Astrocyte (in vitro differentiated cells and primary cell): Measurements from ENCODE around the gene SLC35F1. TPM values are rescaled to one million over a fixed set of nuclear protein-coding genes. Genes with fewer than 3 reads are reported as not detected.

ENCODE experiments used
- DNase-seq: peaks from one replicate; pipeline ENCODE4 v3.0.0-alpha.2; 2010; ENCODE audit warnings: low read depth
- FAIRE-seq: peaks from 2 replicates; lab custom pipeline; 2011; peaks lifted over from hg19 to GRCh38; lab: Jason Lieb, UNC
- H2AFZ ChIP-seq: 2 replicates; pipeline ENCODE4 v1.6.0; 2012; ENCODE audit warnings: low read depth, low read length, inconsistent platforms
- H3K27ac ChIP-seq: 2 replicates; pipeline ENCODE4 v1.5.1; 2011; ENCODE audit warnings: low read depth, low read length, inconsistent platforms
- H3K27me3 ChIP-seq: 2 replicates; pipeline ENCODE4 v1.6.0; 2011; ENCODE audit warnings: low read length, inconsistent platforms; ENCODE audit not compliant: insufficient read depth
- H3K36me3 ChIP-seq: 2 replicates; pipeline ENCODE4 v1.5.1; 2011; ENCODE audit warnings: low read length, inconsistent platforms; ENCODE audit not compliant: insufficient read depth
- H3K4me1 ChIP-seq: 2 replicates; pipeline ENCODE4 v1.5.1; 2011; ENCODE audit warnings: low read length, inconsistent platforms; ENCODE audit not compliant: insufficient read depth
- H3K4me2 ChIP-seq: 2 replicates; pipeline ENCODE4 v1.6.0; 2012; ENCODE audit warnings: low read length, inconsistent platforms
- H3K4me3 ChIP-seq: 2 replicates; pipeline ENCODE4 v1.5.1; 2011; ENCODE audit warnings: low read depth, mild to moderate bottlenecking, low read length, inconsistent platforms; ENCODE audit not compliant: insufficient read depth
- H3K79me2 ChIP-seq: 2 replicates; pipeline ENCODE4 v1.6.0; 2012; ENCODE audit warnings: mild to moderate bottlenecking, low read length, inconsistent platforms; ENCODE audit not compliant: insufficient read depth
- H3K9ac ChIP-seq: 2 replicates; pipeline ENCODE4 v1.6.0; 2012; ENCODE audit warnings: mild to moderate bottlenecking, low read length, inconsistent platforms
- H3K9me3 ChIP-seq: 2 replicates; pipeline ENCODE4 v1.5.1; 2012; ENCODE audit warnings: low read depth, mild to moderate bottlenecking, low read length, inconsistent platforms; ENCODE audit not compliant: insufficient read depth
- H4K20me1 ChIP-seq: 2 replicates; pipeline ENCODE4 v1.6.0; 2012; ENCODE audit warnings: low read length, inconsistent platforms; ENCODE audit not compliant: insufficient read depth
- H3K27ac Mint-ChIP-seq: one replicate; pipeline ENCODE4 v1.8.0; 2021; ENCODE audit warnings: mild to moderate bottlenecking, mixed read lengths; ENCODE audit not compliant: unreplicated experiment
- H3K27me3 Mint-ChIP-seq: one replicate; pipeline ENCODE4 v1.8.0; 2021; ENCODE audit warnings: low read depth, mixed read lengths; ENCODE audit not compliant: unreplicated experiment
- H3K36me3 Mint-ChIP-seq: one replicate; pipeline ENCODE4 v1.8.0; 2021; ENCODE audit warnings: low read depth, mixed read lengths; ENCODE audit not compliant: unreplicated experiment
- H3K4me1 Mint-ChIP-seq: one replicate; pipeline ENCODE4 v1.8.0; 2021; ENCODE audit warnings: low read depth, mixed read lengths; ENCODE audit not compliant: unreplicated experiment
- H3K4me3 Mint-ChIP-seq: one replicate; pipeline ENCODE4 v1.8.0; 2021; ENCODE audit warnings: mild to moderate bottlenecking, moderate library complexity, mixed read lengths; ENCODE audit not compliant: unreplicated experiment
- H3K9me3 Mint-ChIP-seq: one replicate; pipeline ENCODE4 v1.8.0; 2021; ENCODE audit warnings: mild to moderate bottlenecking, mixed read lengths; ENCODE audit not compliant: unreplicated experiment
- CTCF ChIP-seq: IDR thresholded peaks from 2 replicates; pipeline ENCODE4 v1.5.1; 2011; ENCODE audit warnings: low read depth, mild to moderate bottlenecking, inconsistent platforms, low read length, moderate library complexity; ENCODE audit not compliant: insufficient read depth
- EZH2 ChIP-seq: IDR thresholded peaks from 2 replicates; pipeline ENCODE4 v1.6.1; 2012; ENCODE audit warnings: mild to moderate bottlenecking, low read length, inconsistent platforms; ENCODE audit not compliant: insufficient read depth
- total RNA-seq: library from RNA; stranded (reverse); gene quantifications from 2 replicates; pipeline ENCODE4 v1.2.1, GENCODE V29; 2021

The SLC35F1 gene
- total RNA-seq, 1 donor from 2014 or later = 1.0 TPM

DNA sequence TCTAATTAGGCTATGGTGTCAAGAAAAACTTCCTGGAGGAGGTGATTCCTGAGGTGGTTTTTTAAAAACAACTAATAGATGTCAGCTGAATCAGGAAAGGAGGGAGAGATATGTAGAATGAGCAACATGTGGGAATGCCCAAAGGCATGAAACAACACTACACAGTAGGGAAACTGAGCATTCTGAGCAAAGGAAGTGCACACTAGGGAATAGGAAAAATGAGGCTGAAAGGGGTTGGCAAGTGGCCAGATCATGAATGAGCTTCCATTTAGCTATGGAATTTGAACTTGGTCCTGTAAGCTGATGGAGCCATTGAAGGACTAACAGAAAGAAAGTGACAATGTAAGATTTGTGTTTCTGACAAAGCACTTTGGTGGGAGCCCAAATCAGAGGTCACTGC is 16.9 kb upstream of the SLC35F1 start:
- Histone ChIP-seq H4K20me1 (no peaks in the 10 kb centered on the region), H3K36me3 (no peaks in the 10 kb centered on the region), H3K27ac (no peak overlapping the region), H3K9ac (no peak overlapping the region), H2AFZ (no peak overlapping the region), H3K4me2 (no peak overlapping the region), H3K4me3 (no peak overlapping the region), H3K79me2 (no peaks in the 10 kb centered on the region), H3K9me3 (no peaks in the 10 kb centered on the region), H3K27me3 (no peaks in the 10 kb centered on the region), H3K4me1 (no peaks in the 10 kb centered on the region)
- H3K27ac Mint-ChIP-seq = no peak overlapping the region
- no peaks in the 10 kb centered on the region for H3K9me3 Mint-ChIP-seq
- FAIRE-seq (no peak), DNase-seq (no peak)
- no peaks in the 10 kb centered on the region for H3K36me3 Mint-ChIP-seq
- TF ChIP-seq CTCF = no peak
- TF ChIP-seq EZH2 = no peak
- no peak overlapping the region for H3K4me3 Mint-ChIP-seq
- no peaks in the 10 kb centered on the region for H3K27me3 Mint-ChIP-seq
- no peaks in the 10 kb centered on the region for H3K4me1 Mint-ChIP-seq

DNA sequence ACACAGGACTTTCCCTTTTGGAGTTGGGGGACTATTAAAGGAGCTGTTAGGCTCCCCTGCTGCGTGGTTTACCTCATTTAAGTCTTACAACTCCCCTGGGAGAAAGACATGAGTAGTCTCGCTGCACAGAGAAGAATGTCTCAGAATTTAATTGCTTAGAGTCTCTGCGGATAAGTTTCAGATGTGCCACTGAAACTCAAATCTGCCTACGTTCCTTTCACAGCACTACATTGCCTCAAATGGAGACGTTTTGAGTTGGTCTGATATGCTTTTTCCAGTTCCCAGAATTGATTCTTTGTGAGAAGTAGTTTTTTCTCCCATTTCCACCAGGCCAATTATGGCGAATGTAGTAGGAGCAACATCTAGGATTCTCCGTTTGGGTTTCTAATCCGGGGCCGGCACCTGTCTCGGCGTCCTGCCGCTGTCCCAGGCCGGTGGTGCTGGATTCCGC is 532 bp upstream of the SLC35F1 start:
- no peak for TF ChIP-seq EZH2
- no peak for TF ChIP-seq CTCF
- Mint-ChIP-seq H3K4me3 (peak overlapping the region; percentile 88), H3K4me1 (no peaks in the 10 kb centered on the region), H3K36me3 (no peaks in the 10 kb centered on the region), H3K27ac (no peak overlapping the region), H3K27me3 (peaks cover 3% of the 10 kb centered on the region), H3K9me3 (no peaks in the 10 kb centered on the region)
- no peaks in the 10 kb centered on the region for H3K9me3 ChIP-seq
- no peaks in the 10 kb centered on the region for H4K20me1 ChIP-seq
- H2AFZ ChIP-seq = no peak overlapping the region
- no peak overlapping the region for H3K9ac ChIP-seq
- DNase-seq (peak; percentile 12), FAIRE-seq (no peak)
- H3K4me1 ChIP-seq = no peaks in the 10 kb centered on the region
- H3K4me3 ChIP-seq = peak overlapping the region; percentile 55
- H3K36me3 ChIP-seq = no peaks in the 10 kb centered on the region
- peaks cover 24% of the 10 kb centered on the region for H3K27me3 ChIP-seq
- H3K4me2 ChIP-seq = peak overlapping the region; percentile 83
- H3K79me2 ChIP-seq = no peaks in the 10 kb centered on the region
- no peak overlapping the region for H3K27ac ChIP-seq

DNA sequence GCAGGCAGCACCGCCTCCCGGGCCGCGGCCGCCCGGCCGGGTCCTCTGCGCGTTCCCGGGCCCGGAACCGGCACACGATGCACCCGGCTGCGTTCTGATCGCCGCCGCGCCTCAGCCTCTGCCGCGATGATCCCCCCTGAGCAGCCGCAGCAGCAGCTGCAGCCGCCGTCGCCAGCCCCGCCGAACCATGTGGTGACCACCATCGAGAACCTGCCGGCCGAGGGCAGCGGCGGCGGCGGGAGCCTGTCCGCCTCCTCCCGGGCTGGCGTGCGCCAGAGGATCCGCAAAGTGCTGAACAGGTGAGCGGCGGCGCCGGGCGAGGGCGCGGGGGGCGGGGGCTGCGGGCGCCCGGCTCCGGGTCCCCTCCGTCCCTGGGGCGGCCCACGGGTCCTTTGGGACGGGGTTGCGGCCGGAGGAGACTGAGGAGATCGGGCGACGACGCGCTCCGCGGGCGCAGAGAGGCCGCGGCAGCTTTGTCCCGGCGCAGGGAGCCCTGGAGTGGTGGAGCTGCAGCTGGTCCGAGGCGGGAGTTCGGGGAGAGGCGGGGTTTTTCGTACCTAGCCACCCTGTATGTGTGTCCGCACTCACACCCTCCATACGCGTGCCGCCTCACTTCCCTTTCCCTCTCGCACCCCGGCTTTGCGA is 659 bp downstream of the SLC35F1 start:
- H3K4me1 Mint-ChIP-seq = no peaks in the 10 kb centered on the region
- H3K36me3 Mint-ChIP-seq = no peaks in the 10 kb centered on the region
- DNase-seq = no peak
- no peak for FAIRE-seq
- Histone ChIP-seq H3K36me3 (no peaks in the 10 kb centered on the region), H3K9ac (no peak overlapping the region), H3K27ac (no peak overlapping the region), H3K4me1 (no peaks in the 10 kb centered on the region), H4K20me1 (no peaks in the 10 kb centered on the region), H3K9me3 (no peaks in the 10 kb centered on the region), H3K4me2 (peak overlapping the region; percentile 83), H3K27me3 (peaks cover 24% of the 10 kb centered on the region), H3K4me3 (peak overlapping the region; percentile 55), H2AFZ (peak overlapping the region; percentile 56), H3K79me2 (no peaks in the 10 kb centered on the region)
- H3K27me3 Mint-ChIP-seq = peaks cover 3% of the 10 kb centered on the region
- no peak overlapping the region for H3K27ac Mint-ChIP-seq
- TF ChIP-seq CTCF = no peak
- peak; percentile 60 for TF ChIP-seq EZH2
- H3K9me3 Mint-ChIP-seq = no peaks in the 10 kb centered on the region
- peak overlapping the region; percentile 62 for H3K4me3 Mint-ChIP-seq
